HG02623 (cell line): Measurements from ENCODE around the gene PTK7.
"Not testable (repeated sequence)": the region's sequence is repeated elsewhere in the genome, so short reads cannot be mapped to it uniquely, and the experiment has no call there.

Source experiments
- ATAC-seq: cut with Tn5 transposase; IDR thresholded peaks from one replicate; pipeline ENCODE4 v1.9.1; 2021; ENCODE audit warnings: moderate library complexity; ENCODE audit not compliant: unreplicated experiment

The PTK7 gene

GRCh38 chr6:43117466-43117865 is 41.4 kb downstream of the PTK7 start:
- not testable (repeated sequence) for ATAC-seq

GRCh38 chr6:43119482-43119881 is 43.4 kb downstream of the PTK7 start:
- no peak for ATAC-seq

GRCh38 chr6:43120101-43120763 is 44.1 kb downstream of the PTK7 start:
- no peak for ATAC-seq

- ATAC-seq: no peak
Measured at GRCh38 chr6:43120944-43121913, 45.1 kb downstream of the PTK7 start.

- ATAC-seq: no peak
Measured at GRCh38 chr6:43122146-43122545, 46.0 kb downstream of the PTK7 start.

GRCh38 chr6:43123461-43124314 is 47.6 kb downstream of the PTK7 start:
- ATAC-seq: no peak

- ATAC-seq: no peak
Measured at GRCh38 chr6:43124481-43124880, 48.4 kb downstream of the PTK7 start.

GRCh38 chr6:43125119-43125518 is 49.0 kb downstream of the PTK7 start:
- no peak for ATAC-seq

- no peak for ATAC-seq
Measured at GRCh38 chr6:43125555-43125954, 49.4 kb downstream of the PTK7 start.

GRCh38 chr6:43127180-43127579 is 51.1 kb downstream of the PTK7 start:
- no peak for ATAC-seq

- no peak for ATAC-seq
Measured at GRCh38 chr6:43127877-43128276, 51.8 kb downstream of the PTK7 start.

- ATAC-seq: no peak
Measured at GRCh38 chr6:43128926-43129325, 52.8 kb downstream of the PTK7 start.

- ATAC-seq: no peak
Measured at GRCh38 chr6:43129434-43130194, 53.5 kb downstream of the PTK7 start.

- no peak for ATAC-seq
Measured at GRCh38 chr6:43130429-43130828, 54.3 kb downstream of the PTK7 start.

GRCh38 chr6:43131379-43131778 is 55.3 kb downstream of the PTK7 start:
- ATAC-seq: not testable (repeated sequence)

GRCh38 chr6:43138267-43138666 is 62.2 kb downstream of the PTK7 start:
- no peak for ATAC-seq

- not testable (repeated sequence) for ATAC-seq
Measured at GRCh38 chr6:43139973-43140372, 63.9 kb downstream of the PTK7 start.

- ATAC-seq: no peak
Measured at GRCh38 chr6:43141644-43142043, 65.5 kb downstream of the PTK7 start.

- no peak for ATAC-seq
Measured at GRCh38 chr6:43142101-43142500, 66.0 kb downstream of the PTK7 start.
